GM19395 (cell line): ENCODE results near the gene SLC27A2.

ENCODE experiments used
- ATAC-seq: cut with Tn5 transposase; IDR thresholded peaks from one replicate; pipeline ENCODE4 v1.9.1; 2021; ENCODE audit warnings: mild to moderate bottlenecking, moderate library complexity; ENCODE audit not compliant: unreplicated experiment

SLC27A2 gene

GRCh38 chr15:50190166-50190570, 8.2 kb downstream of the SLC27A2 start:
- peak; percentile 62 for ATAC-seq

DNA sequence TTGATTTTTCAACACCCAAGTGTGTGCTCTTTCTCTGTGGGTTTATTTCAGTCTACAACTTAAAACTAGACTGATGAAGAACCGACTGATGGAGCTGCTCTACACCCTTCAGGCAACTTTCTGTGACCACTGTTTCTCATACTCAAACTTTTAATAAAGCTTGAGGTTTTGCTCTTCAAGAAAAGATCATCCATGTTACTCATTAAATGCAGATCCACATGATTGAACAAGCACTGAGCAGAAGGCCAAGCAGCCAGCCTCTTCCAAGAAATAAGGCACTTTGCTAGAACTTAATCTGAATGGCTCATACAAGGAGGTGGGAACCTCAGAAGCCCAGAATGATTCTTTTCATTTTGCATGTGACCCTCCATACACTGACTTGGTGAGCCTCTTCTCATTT, 8.7 kb downstream of the SLC27A2 start:
- peak; percentile 64 for ATAC-seq

DNA sequence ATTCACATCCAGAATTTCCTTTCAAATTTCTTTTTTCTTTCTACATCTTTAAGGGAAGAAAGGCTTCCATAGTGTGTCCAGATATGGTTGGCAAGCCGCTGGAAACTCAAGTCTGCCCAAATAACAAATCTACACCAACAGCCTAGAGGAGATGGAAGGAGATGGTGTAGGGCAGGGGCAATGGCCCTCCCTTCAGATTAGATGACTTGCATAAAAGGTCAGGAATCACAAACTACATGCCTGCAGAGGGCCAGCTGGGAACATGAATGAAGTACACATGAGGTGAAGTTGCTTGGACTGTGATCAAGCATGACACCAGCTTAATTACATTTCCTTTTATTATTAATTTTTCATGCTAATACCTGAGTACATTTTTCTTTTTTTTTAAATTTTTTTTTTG, 10.2 kb downstream of the SLC27A2 start:
- ATAC-seq, result no peak

GRCh38 chr15:50192926-50193620, 11.1 kb downstream of the SLC27A2 start:
- ATAC-seq, result no peak

GRCh38 chr15:50202003-50202402, 20.0 kb downstream of the SLC27A2 start:
- ATAC-seq, result no peak

DNA sequence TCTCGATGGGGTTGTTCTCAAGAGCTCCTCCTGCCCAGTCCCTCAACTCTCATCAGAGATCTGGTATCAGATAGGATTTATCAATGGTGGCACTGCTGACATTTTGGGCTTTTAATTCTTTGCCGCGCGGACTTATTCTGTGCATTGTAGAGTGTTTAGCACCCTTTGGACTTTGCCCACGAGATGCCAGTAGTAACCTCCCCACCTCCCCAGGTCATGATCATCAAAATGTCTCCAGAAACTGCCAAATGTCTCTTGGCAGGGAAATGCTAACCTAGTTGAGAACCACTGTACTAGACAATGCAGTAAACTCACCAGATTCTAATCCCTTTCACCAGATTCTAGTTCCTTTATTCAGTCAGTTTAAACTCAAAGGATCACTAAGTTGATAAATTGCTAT, 24.0 kb downstream of the SLC27A2 start:
- no peak for ATAC-seq

DNA sequence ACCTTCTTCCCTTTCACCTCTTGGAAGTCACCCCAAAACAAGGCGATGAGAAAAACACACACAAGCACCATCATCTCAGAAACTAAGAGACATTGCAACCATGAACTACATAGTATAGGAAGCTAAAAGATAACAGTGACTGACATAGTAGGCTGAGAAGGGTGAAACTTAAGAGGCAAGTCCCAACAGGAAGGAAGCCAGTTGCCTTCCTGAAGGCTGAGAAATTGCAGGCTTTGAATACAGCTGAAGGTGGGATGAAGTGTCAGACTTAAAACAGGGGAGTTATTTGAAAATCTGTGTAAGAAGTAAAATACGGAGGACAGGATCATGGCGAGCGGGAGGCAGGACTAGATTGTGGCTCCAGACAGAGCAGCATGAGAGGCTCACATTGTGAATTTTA, 27.8 kb downstream of the SLC27A2 start:
- ATAC-seq, result no peak

GRCh38 chr15:50210462-50211157, 28.6 kb downstream of the SLC27A2 start:
- ATAC-seq, result no peak

DNA sequence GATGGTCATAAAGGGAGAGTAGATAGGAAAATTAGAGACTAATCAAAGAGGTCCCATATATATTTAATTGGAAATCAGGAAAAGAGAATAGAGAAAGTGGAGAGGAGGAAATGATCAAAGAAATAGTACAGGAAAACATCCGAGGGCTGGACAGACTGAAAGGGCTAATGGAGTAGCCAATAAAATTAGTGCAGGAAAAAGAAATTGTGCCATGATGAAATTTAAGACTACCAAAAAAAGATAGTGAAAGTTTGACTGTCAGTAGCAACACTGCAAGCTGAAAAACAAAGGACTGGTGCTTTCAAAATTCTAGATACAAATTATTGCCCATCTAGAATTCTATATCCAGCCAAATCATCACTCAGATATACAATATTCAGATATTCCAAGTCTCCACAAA, 36.3 kb downstream of the SLC27A2 start:
- no peak for ATAC-seq

- no peak for ATAC-seq
Measured at GRCh38 chr15:50218691-50219090, 36.7 kb downstream of the SLC27A2 start.

DNA sequence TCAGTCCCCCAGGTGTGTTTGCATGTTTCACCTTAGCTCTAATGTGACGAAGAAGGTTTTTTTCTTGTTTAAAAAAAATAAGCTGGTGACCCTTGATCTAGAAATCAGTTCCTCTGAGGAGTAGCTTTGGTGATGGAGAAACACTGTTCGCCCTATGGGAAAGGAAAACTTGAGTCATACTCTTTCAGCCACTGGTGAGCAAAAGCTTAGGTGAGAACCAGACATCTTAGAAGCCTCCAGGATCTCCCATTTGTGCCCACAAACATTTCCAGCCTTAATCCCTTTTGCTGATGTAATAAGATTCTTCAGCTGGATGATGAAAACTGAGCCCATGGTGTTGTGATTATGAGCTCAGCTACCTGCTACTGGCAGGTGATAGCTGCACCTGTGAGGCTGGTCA, 37.8 kb downstream of the SLC27A2 start:
- ATAC-seq, result no peak

DNA sequence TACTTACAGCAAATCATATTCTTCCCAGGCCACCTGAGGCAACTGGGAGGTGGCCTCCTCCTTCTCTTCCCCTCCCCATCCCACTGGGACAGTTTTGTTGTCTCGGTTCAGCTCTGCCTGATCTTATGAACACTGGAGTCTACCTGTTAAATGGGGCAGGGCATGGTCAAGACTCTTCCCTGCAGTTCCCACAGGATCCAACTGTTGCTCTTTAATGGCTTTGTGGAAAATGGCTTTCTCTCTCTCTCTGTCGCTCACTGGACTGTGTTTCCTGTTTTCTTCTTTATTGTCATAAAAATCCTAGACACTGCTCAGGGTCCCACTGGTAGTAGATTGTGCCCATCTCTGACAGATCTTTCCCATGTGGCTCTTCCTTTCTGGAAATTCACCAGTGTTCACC, 40.2 kb downstream of the SLC27A2 start:
- no peak for ATAC-seq

- ATAC-seq, result no peak
Measured at GRCh38 chr15:50224606-50225005, 42.6 kb downstream of the SLC27A2 start.

- ATAC-seq, result no peak
Measured at GRCh38 chr15:50225057-50225456, 43.1 kb downstream of the SLC27A2 start.

- no peak for ATAC-seq
Measured at GRCh38 chr15:50225938-50226337, 43.9 kb downstream of the SLC27A2 start.

DNA sequence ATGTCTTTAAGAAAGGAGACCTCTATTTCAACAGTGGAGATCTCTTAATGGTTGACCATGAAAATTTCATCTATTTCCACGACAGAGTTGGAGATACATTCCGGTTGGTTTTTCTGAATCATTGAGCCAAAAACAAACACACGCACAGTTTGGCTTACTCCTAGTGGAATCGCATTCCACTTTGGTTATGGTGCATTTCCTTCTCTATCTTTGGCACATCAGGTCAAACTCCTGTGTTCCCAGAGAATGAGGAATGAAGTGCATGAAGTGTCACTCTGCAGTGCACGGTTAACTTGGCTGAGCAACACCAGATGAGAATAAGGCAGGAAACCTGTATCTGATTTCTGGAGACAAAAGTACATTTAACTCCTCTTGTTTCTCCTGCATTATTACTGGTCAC, 45.1 kb downstream of the SLC27A2 start:
- no peak for ATAC-seq

GRCh38 chr15:50228866-50229265, 46.9 kb downstream of the SLC27A2 start:
- no peak for ATAC-seq

DNA sequence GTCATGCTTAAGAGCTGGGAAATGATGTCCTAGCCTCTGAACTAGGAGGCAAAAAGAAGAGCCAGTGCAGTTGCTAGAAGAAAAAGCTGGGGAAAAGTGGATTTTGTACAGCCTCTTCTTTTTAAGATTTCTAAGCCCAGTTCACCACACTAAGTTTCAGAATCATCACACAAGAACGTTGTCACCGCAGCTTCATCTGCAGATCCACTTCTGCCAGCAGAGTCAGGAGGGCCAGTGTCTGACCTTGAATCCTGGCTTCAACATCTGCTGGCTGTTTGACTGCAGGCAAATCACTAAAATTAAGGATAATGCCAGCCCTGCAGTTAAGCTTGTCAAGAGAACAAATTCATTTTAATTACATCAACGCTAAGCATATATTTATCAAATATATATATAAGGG, 47.3 kb downstream of the SLC27A2 start:
- ATAC-seq, result no peak

GRCh38 chr15:50231761-50232160, 49.8 kb downstream of the SLC27A2 start:
- no peak for ATAC-seq

DNA sequence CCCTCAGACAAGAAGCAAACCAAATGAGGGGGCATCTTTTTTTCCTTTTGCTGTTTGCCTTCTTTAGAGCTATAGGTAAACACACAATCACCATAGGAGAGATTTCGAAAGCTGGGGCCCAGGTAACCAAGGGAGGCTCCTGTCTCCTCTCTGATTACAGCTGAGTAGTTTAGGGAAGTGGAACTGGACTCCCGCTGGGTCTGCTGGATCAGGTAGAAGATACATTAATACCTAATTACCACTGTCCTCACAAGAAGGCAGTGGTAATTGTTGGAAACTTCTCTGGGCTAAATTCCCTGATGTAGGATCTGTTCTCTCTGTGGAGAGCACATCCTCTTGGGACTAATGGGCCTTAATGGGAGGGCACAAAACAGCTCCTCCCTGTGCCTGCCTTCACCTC, 50.8 kb downstream of the SLC27A2 start:
- ATAC-seq, result no peak

GRCh38 chr15:50233192-50233736, 51.3 kb downstream of the SLC27A2 start:
- ATAC-seq, result no peak

DNA sequence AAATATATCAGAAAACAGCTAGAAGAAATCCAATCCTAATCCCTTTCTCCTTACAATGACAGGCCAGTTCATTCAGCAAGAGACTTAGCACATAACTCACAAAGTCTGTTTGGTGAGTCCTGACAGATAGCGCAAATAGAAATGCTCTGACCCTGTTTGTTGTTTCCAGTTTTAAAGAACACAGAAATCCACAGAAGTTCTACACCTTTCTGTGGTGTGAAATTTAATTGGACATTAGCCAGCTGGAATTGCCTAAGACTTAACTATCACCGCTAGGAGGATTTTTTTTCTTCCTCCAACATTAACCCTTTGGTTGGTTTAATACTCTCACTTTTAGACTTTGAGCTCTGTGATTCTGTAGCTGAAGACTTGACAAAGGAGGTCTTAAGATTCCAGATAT, 52.8 kb downstream of the SLC27A2 start:
- no peak for ATAC-seq
